ENCODE data around the gene DAGLA. TPM values are rescaled to one million over a fixed set of nuclear protein-coding genes. Genes with fewer than 3 reads are reported as not detected.

The DAGLA gene
- total RNA-seq, 3 donors from 2014 or later: 7.2 to 12.0 (median 11.9) TPM

- no peak for TF ChIP-seq CTCF (IDR thresholded peaks at IDR 0.05)
- no peaks in the 10 kb centered on the region for H3K36me3 ChIP-seq (ENCODE audit: low read depth)
- no peak overlapping the region for H3K4me3 ChIP-seq
- peak; percentile 21 for ATAC-seq
- intact Hi-C loops (cut with DNase I, micrococcal nuclease): no loop called here
- H3K4me1 ChIP-seq (ENCODE audit: low read depth): peaks cover 50% of the 10 kb centered on the region
- no peaks in the 10 kb centered on the region for H3K9me3 ChIP-seq
- peak in 1 of 3 donors; percentile 67 for DNase-seq
Observed at GRCh38 chr11:61701242-61701886, 21.2 kb downstream of the DAGLA start.

- intact Hi-C loops (cut with DNase I, micrococcal nuclease): no loop called here
- peaks cover 47% of the 10 kb centered on the region for H3K4me1 ChIP-seq (ENCODE audit: low read depth)
- ATAC-seq (no peak), DNase-seq (no peak)
- TF ChIP-seq CTCF (IDR thresholded peaks at IDR 0.05): no peak
- H3K4me3 ChIP-seq: no peak overlapping the region
- no peaks in the 10 kb centered on the region for H3K9me3 ChIP-seq
- H3K36me3 ChIP-seq (ENCODE audit: low read depth): no peaks in the 10 kb centered on the region
Observed at GRCh38 chr11:61702701-61703312, 22.6 kb downstream of the DAGLA start.

GRCh38 chr11:61704838-61705237, 24.6 kb downstream of the DAGLA start:
- peaks cover 31% of the 10 kb centered on the region for H3K4me1 ChIP-seq (ENCODE audit: low read depth)
- no peak for TF ChIP-seq CTCF (IDR thresholded peaks at IDR 0.05)
- H3K4me3 ChIP-seq: no peak overlapping the region
- no peaks in the 10 kb centered on the region for H3K36me3 ChIP-seq (ENCODE audit: low read depth)
- H3K9me3 ChIP-seq: no peaks in the 10 kb centered on the region
- intact Hi-C loops (cut with DNase I, micrococcal nuclease): no loop called here
- DNase-seq (no peak), ATAC-seq (no peak)

- Histone ChIP-seq H3K4me1 (ENCODE audit: low read depth) (peaks cover 15% of the 10 kb centered on the region), H3K4me3 (no peak overlapping the region), H3K9me3 (no peaks in the 10 kb centered on the region), H3K36me3 (ENCODE audit: low read depth) (no peaks in the 10 kb centered on the region)
- peak in 1 of 3 donors; percentile 65 for DNase-seq
- ATAC-seq: peak; percentile 57
- TF ChIP-seq CTCF (IDR thresholded peaks at IDR 0.05): no peak
- intact Hi-C loops (cut with DNase I, micrococcal nuclease): no loop called here
Observed at GRCh38 chr11:61706452-61707400, 26.5 kb downstream of the DAGLA start.

GRCh38 chr11:61707574-61707973, 27.4 kb downstream of the DAGLA start:
- Histone ChIP-seq H3K4me1 (ENCODE audit: low read depth) (peaks cover 15% of the 10 kb centered on the region), H3K9me3 (no peaks in the 10 kb centered on the region), H3K36me3 (ENCODE audit: low read depth) (no peaks in the 10 kb centered on the region), H3K4me3 (no peak overlapping the region)
- DNase-seq (peak; percentile 89 to 93 (median 91)), ATAC-seq (peak; percentile 96)
- no peak for TF ChIP-seq CTCF (IDR thresholded peaks at IDR 0.05)
- intact Hi-C loops (cut with DNase I, micrococcal nuclease): no loop called here
